ENCODE measurements around the gene RETNLB.

GRCh38 chr3:108742929-108743328 lies 14.3 kb downstream of the RETNLB start:
- TF ChIP-seq CTCF (IDR thresholded peaks at IDR 0.05; ENCODE audit: low read depth, low read length) (no peak), EZH2phosphoT487 (IDR thresholded peaks at IDR 0.05; ENCODE audit: low read depth) (no peak)
